Glomerular endothelial cell (primary cell): ENCODE results near the gene AWAT2. TPM values are rescaled to one million over a fixed set of nuclear protein-coding genes. Genes with fewer than 3 reads are reported as not detected.
"Not testable (repeated sequence)": the region's sequence is repeated elsewhere in the genome, so short reads cannot be mapped to it uniquely, and the experiment has no call there.

Experiments used
- DNase-seq: peaks from one replicate; pipeline ENCODE4 v3.0.0-alpha.2; 2011; ENCODE audit warnings: low read depth, low spot score; ENCODE audit errors: extremely low read depth
- total RNA-seq: library from RNA; depleted of rRNA; stranded (reverse); fragments of >200 nt; gene quantifications from 2 replicates; pipeline ENCODE4 v1.2.3, GENCODE V29; 2015

The AWAT2 gene
- total RNA-seq, 1 donor from 2014 or later: not detected

DNA sequence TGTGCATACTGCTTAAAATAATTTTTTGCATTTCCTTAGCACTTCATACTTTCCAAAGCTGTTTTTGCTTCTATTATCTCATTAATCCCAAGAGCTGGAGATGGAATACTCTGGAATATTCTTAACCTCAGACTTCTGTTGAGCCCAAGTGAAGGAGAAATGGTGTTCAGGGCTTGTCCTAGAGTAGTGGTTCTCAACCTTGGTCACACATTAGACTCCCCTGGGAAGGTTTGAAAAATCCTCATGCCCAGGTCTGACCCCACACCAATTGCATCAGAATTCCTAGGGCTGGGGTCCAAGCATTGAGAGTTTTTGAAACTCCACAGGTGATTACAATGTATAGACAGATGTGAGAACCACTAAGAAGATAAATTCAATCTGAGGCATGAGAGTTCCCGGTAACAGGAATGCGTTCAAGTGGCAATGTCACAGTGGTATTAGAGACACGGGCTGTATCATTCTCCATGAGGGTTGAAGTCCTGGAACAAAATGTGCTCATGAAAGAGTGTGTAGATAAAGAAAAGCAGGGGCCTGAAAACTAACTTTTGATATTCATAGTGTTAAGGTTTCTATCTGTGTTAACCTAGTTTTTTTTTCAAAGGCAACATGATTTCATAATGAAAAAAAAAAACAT lies 47.9 kb downstream of the AWAT2 start:
- no peak for DNase-seq

GRCh38 chrX:70001269-70001668 lies 48.5 kb downstream of the AWAT2 start:
- no peak for DNase-seq

GRCh38 chrX:69998299-69998698 lies 51.4 kb downstream of the AWAT2 start:
- DNase-seq: not testable (repeated sequence)

- no peak for DNase-seq
Observed at GRCh38 chrX:69996113-69996468, 53.6 kb downstream of the AWAT2 start.

DNA sequence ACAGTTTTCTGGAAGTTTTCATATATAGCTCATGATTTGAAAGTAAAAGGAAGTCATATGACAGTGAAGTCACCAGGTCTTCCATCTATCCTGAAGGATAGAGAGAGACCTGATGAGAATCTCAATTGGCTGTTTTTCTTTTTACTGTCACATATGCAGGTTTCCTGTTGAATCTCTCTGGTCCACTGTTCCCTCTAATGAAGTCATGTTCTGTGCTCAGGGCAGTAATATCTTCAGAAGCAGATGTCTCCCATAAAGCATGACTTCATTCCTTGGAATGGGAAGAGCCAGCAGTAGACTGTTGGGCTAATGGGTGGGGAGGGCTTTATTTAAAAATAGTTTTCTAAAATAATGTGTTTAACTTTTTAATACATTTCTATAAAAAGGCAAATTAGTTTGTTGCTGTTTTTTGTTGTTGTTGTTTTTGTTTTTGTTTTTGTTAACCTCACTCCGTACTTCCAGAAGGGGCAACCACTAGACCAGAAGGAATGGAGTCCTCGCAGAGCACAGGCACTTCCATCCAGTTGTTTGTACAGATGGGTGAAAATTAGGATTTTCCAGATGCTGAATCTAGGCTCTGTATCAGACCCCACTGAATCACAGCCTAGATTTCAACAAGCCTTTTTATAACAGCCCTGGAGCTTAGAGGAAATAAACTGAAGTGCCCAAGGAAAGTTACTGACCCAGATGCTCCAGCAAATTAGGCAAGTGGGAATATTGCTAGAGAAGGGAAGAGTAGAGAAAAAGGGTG lies 54.2 kb downstream of the AWAT2 start:
- DNase-seq: no peak

DNA sequence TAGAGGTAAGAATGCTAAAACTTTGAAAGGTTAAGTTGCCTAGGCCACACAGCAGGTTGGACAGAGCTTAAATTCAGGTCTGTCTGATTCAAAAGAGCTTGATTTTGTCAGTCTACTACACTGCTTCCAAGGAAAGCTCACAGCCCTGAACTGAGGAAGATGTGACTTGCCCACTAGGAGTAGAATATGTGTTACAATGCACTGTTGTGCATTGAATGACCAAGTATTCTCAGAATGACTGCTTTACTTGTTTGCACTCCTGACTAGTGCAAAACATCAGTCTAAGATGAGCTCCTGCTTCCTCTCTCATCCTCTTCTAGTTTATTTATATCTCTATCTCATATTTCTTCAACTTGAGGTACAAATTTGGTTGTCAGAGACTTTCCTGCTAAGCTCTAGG lies 56.2 kb downstream of the AWAT2 start:
- DNase-seq: no peak

DNA sequence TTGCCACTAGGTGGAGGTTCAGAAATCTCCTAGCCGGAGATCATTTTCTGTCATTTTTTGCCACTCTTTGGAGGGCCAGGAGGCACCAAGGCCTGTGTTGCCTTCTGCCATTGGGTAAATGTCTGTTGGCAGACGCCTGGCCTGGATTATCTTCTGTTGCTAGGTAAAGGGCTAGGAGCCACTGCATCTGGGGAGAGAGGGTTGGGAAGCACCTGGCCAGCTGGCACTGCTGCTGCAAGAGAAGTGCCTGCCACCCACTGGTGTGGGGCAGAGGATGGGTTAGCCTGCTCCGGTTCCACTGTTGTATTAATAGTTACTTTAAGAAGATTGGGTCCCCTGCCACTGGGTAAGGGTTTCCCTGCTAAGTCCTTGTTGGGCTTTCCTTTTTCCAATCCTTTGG lies 58.1 kb downstream of the AWAT2 start:
- DNase-seq: no peak

Other genes with a start within 250 kb of the AWAT2 start
- not detected in 2 replicates for gene OTUD6A, start 12.5 kb upstream of the AWAT2 start, total RNA-seq
- 35.4 and 59.7 TPM in 2 replicates for gene IGBP1, start 83.5 kb upstream of the AWAT2 start, total RNA-seq
- gene DGAT2L6, start 127.5 kb upstream of the AWAT2 start, total RNA-seq: not detected in 2 replicates
- gene AWAT1, start 184.7 kb upstream of the AWAT2 start, total RNA-seq: not detected in 2 replicates
- 0.12 TPM in 1 of 2 replicates, not detected in the other for gene P2RY4, start 210.3 kb upstream of the AWAT2 start, total RNA-seq
- gene ARR3, start 218.4 kb upstream of the AWAT2 start, total RNA-seq: not detected in 2 replicates
- not detected in 2 replicates for gene RAB41, start 232.2 kb upstream of the AWAT2 start, total RNA-seq
- 32.9 and 46.6 TPM in 2 replicates for gene PDZD11, start 240.0 kb upstream of the AWAT2 start, total RNA-seq
- gene KIF4A, start 240.2 kb upstream of the AWAT2 start, total RNA-seq: 4.5 and 6.3 TPM in 2 replicates